ENCODE measurements around the gene TIGIT.

The TIGIT gene

GRCh38 chr3:114338651-114339357, 45.0 kb downstream of the TIGIT start:
- ATAC-seq, result no peak
- TF ChIP-seq CSRNP3 (CRISPR knock-in tag; IDR thresholded peaks at IDR 0.05) (no peak), OSR1 (CRISPR knock-in tag; IDR thresholded peaks at IDR 0.05) (no peak), SNAI2 (CRISPR knock-in tag; IDR thresholded peaks at IDR 0.05) (no peak), RARB (CRISPR knock-in tag; IDR thresholded peaks at IDR 0.05) (no peak), ESRRG (CRISPR knock-in tag; IDR thresholded peaks at IDR 0.05) (no peak), TSHZ2 (CRISPR knock-in tag; IDR thresholded peaks at IDR 0.05) (no peak), ZFP3 (CRISPR knock-in tag; IDR thresholded peaks at IDR 0.05) (no peak), ZNF565 (CRISPR knock-in tag; conservative IDR thresholded peaks at IDR 0.05; ENCODE audit: low read depth) (no peak), BACH2 (CRISPR knock-in tag; IDR thresholded peaks at IDR 0.05; ENCODE audit: borderline replicate concordance) (no peak), POU6F1 (CRISPR knock-in tag; IDR thresholded peaks at IDR 0.05; ENCODE audit: borderline replicate concordance, low read depth) (no peak), PPARA (CRISPR knock-in tag; IDR thresholded peaks at IDR 0.05; ENCODE audit: borderline replicate concordance) (no peak), GLIS3 (CRISPR knock-in tag; IDR thresholded peaks at IDR 0.05) (no peak), ZNF70 (CRISPR knock-in tag; IDR thresholded peaks at IDR 0.05) (no peak), ZC3H10 (CRISPR knock-in tag; IDR thresholded peaks at IDR 0.05) (no peak), CSDC2 (CRISPR knock-in tag; IDR thresholded peaks at IDR 0.05) (no peak), ZNF8 (CRISPR knock-in tag; IDR thresholded peaks at IDR 0.05) (no peak)

GRCh38 chr3:114344492-114344891, 50.7 kb downstream of the TIGIT start:
- no peak for TF ChIP-seq CREB5 (CRISPR knock-in tag; IDR thresholded peaks at IDR 0.05; ENCODE audit: low read depth)
- TF ChIP-seq BACH2 (CRISPR knock-in tag; IDR thresholded peaks at IDR 0.05; ENCODE audit: borderline replicate concordance), result no peak
- no peak for TF ChIP-seq ZNF8 (CRISPR knock-in tag; IDR thresholded peaks at IDR 0.05)
- no peak for TF ChIP-seq ZFP30 (CRISPR knock-in tag; IDR thresholded peaks at IDR 0.05)
- TF ChIP-seq TOX (CRISPR knock-in tag; IDR thresholded peaks at IDR 0.05; ENCODE audit: borderline replicate concordance), result no peak
- no peak for TF ChIP-seq ZC3H10 (CRISPR knock-in tag; IDR thresholded peaks at IDR 0.05)
- no peak for TF ChIP-seq POU6F1 (CRISPR knock-in tag; IDR thresholded peaks at IDR 0.05; ENCODE audit: borderline replicate concordance, low read depth)
- no peak for TF ChIP-seq PPARA (CRISPR knock-in tag; IDR thresholded peaks at IDR 0.05; ENCODE audit: borderline replicate concordance)
- TF ChIP-seq ZNF565 (CRISPR knock-in tag; conservative IDR thresholded peaks at IDR 0.05; ENCODE audit: low read depth), result no peak
- TF ChIP-seq ESRRG (CRISPR knock-in tag; IDR thresholded peaks at IDR 0.05), result no peak
- TF ChIP-seq SNAI2 (CRISPR knock-in tag; IDR thresholded peaks at IDR 0.05), result no peak
- TF ChIP-seq PATZ1 (CRISPR knock-in tag; IDR thresholded peaks at IDR 0.05; ENCODE audit: borderline replicate concordance), result no peak
- ATAC-seq, result no peak
